Measurements from ENCODE around the gene KLHL21. TPM values are rescaled to one million over a fixed set of nuclear protein-coding genes. Genes with fewer than 3 reads are reported as not detected.

The KLHL21 gene
- total and polyA plus RNA-seq, 4 donors = 8.7 to 30.4 (median 16.6) TPM

DNA sequence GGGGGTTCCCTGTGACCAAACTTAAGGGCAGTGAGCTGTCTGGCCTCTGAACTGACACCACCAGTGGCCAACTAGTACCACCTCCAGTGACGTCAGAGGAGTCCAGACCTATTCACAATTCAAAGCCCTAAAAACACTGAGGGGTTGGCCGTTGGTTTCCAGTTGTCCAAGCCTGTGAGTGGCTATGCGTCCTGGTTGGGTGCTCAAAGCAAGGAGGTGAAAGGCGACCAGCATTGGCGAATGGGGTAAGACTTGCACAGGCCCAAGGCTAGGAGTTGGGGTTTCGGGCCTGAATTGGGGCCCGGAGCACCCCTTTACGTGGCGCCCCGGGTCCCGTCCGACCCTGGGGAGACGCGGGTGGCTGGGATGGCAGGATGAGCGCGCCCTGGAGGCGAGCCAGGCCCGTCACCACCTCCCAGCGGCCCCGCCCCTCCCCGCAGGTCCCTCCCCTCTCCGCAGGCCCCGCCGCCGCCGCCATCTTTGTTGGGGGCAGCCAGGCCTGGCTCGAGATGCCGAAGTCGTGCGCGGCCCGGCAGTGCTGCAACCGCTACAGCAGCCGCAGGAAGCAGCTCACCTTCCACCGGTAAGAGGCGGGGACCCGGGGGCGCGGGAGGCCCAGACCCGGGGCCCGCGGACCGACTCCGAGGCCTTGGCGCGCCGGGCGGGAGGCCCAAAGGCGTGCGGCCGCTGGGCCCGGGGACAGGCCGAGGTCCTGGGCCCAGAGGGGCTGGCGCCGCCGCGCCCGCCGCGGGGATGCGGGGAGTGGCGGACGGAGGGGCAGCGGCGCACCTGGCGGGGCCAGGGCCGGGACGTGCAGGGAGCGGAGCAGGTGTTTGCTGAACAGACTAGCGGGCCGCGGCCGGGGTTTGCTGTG is 22.3 kb upstream of the KLHL21 start, which contains the start of gene THAP3:
TSS of gene THAP3 (plus strand) at position 159 of the 874 bp plus-strand sequence. CDS start at position 510, 351 bp downstream.
- Histone ChIP-seq H3K4me1 (ENCODE audit: control insufficient read depth in 4 of 4, insufficient read depth in 4 of 4, low read length in 3 of 4) (peaks cover 6 to 56% (median 41%) of the 10 kb centered on the region in 4 donors), H3K36me3 (ENCODE audit: control insufficient read depth in 4 of 4, insufficient read depth in 3 of 4, low read depth in 1 of 4, low read length in 3 of 4) (peaks cover 1 to 15% (median 7%) of the 10 kb centered on the region in 4 donors), H3K27ac (ENCODE audit: low read depth in 1 of 2, low read length in 2 of 2) (peak within 1 kb of the TSS; percentile 64 to 75), H3K4me3 (ENCODE audit: low read depth in 1 of 3, low read length in 3 of 3) (peak within 1 kb of the TSS; percentile 51 to 86 (median 67)), H3K9ac (ENCODE audit: low read depth in 1 of 2, low read length in 2 of 2) (peak within 1 kb of the TSS; percentile 23 to 56), H3K27me3 (ENCODE audit: control insufficient read depth in 4 of 4, insufficient read depth in 4 of 4, low read length in 3 of 4) (no peaks in the 10 kb centered on the region), H3K9me3 (ENCODE audit: control insufficient read depth in 4 of 4, low read length in 3 of 4) (no peaks in the 10 kb centered on the region)
- DNase-seq (ENCODE audit: low spot score) = peak; percentile 91
- TF ChIP-seq, protein P1, sequence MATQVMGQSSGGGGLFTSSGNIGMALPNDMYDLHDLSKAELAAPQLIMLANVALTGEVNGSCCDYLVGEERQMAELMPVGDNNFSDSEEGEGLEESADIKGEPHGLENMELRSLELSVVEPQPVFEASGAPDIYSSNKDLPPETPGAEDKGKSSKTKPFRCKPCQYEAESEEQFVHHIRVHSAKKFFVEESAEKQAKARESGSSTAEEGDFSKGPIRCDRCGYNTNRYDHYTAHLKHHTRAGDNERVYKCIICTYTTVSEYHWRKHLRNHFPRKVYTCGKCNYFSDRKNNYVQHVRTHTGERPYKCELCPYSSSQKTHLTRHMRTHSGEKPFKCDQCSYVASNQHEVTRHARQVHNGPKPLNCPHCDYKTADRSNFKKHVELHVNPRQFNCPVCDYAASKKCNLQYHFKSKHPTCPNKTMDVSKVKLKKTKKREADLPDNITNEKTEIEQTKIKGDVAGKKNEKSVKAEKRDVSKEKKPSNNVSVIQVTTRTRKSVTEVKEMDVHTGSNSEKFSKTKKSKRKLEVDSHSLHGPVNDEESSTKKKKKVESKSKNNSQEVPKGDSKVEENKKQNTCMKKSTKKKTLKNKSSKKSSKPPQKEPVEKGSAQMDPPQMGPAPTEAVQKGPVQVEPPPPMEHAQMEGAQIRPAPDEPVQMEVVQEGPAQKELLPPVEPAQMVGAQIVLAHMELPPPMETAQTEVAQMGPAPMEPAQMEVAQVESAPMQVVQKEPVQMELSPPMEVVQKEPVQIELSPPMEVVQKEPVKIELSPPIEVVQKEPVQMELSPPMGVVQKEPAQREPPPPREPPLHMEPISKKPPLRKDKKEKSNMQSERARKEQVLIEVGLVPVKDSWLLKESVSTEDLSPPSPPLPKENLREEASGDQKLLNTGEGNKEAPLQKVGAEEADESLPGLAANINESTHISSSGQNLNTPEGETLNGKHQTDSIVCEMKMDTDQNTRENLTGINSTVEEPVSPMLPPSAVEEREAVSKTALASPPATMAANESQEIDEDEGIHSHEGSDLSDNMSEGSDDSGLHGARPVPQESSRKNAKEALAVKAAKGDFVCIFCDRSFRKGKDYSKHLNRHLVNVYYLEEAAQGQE (IDR thresholded peaks at IDR 0.05) = no peak
- TF ChIP-seq YY1 (IDR thresholded peaks at IDR 0.05) (peak; percentile 98), RAD21 (IDR thresholded peaks at IDR 0.05) (peak in 1 of 2 donors; percentile 18), FOXA1 (IDR thresholded peaks at IDR 0.05) (no peak), RXRA (IDR thresholded peaks at IDR 0.05) (no peak), HNF4G (IDR thresholded peaks at IDR 0.05) (no peak), JUND (IDR thresholded peaks at IDR 0.05) (no peak), SP1 (IDR thresholded peaks at IDR 0.05) (peak; percentile 55)
- TF ChIP-seq, protein P2, sequence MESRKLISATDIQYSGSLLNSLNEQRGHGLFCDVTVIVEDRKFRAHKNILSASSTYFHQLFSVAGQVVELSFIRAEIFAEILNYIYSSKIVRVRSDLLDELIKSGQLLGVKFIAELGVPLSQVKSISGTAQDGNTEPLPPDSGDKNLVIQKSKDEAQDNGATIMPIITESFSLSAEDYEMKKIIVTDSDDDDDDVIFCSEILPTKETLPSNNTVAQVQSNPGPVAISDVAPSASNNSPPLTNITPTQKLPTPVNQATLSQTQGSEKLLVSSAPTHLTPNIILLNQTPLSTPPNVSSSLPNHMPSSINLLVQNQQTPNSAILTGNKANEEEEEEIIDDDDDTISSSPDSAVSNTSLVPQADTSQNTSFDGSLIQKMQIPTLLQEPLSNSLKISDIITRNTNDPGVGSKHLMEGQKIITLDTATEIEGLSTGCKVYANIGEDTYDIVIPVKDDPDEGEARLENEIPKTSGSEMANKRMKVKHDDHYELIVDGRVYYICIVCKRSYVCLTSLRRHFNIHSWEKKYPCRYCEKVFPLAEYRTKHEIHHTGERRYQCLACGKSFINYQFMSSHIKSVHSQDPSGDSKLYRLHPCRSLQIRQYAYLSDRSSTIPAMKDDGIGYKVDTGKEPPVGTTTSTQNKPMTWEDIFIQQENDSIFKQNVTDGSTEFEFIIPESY (IDR thresholded peaks at IDR 0.05) = no peak
- WGBS = 2% methylated on average over 73 of the region's 73 CpGs

DNA sequence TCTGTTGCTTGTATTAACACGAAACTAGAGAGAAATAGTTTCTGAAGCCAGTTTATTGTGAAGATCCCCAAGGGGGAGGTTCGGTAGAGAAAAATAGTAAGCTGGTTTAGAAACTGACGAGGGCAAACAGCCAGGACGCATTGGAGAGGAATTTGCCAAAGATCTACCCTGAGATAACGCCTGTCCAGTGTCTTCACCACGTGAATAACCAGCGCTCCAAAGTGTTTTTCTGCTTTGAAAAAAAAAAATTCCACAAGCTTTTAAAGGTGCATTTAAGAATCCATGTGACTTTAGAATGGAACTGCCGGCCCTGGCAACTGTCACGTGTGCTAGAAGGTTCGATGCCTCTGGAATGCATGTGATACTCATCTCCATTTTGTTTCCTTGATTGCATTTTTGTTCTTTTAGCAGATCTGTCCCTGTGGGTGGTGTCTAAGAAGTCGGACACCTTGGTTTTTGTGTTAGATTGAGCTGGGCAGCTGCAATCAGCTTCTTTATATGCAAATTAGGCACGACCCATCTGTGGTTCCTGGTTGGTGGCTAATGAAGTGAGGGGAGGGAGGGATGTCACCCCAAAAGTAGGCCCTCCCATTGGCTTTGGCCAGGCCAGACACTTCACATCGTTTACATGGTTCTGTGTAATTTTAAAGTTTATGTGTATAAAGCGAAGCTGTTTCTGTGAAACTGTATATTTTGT is 20.7 kb upstream of the KLHL21 start:
- peaks cover 0 to 7% (median 6%) of the 10 kb centered on the region in 4 donors for H3K36me3 ChIP-seq (ENCODE audit: control insufficient read depth in 4 of 4, insufficient read depth in 3 of 4, low read depth in 1 of 4, low read length in 3 of 4)

More for the DNA sequence above, 20.7 kb upstream of the KLHL21 start:
- Histone ChIP-seq H3K27ac (ENCODE audit: low read depth in 1 of 2, low read length in 2 of 2) (peak overlapping the region; percentile 64 to 68), H3K9ac (ENCODE audit: low read depth in 1 of 2, low read length in 2 of 2) (peak overlapping the region in 1 of 2 donors; percentile 61), H3K4me3 (ENCODE audit: low read depth in 1 of 3, low read length in 3 of 3) (no peak overlapping the region), H3K27me3 (ENCODE audit: control insufficient read depth in 4 of 4, insufficient read depth in 4 of 4, low read length in 3 of 4) (no peaks in the 10 kb centered on the region), H3K4me1 (ENCODE audit: control insufficient read depth in 4 of 4, insufficient read depth in 4 of 4, low read length in 3 of 4) (peaks cover 6 to 56% (median 41%) of the 10 kb centered on the region in 4 donors), H3K9me3 (ENCODE audit: control insufficient read depth in 4 of 4, low read length in 3 of 4) (no peaks in the 10 kb centered on the region)
- DNase-seq (ENCODE audit: low spot score) = no peak
- WGBS = 53% methylated on average over 14 of the region's 14 CpGs
- peak in 1 of 2 donors; percentile 20 for TF ChIP-seq HNF4A (conservative IDR thresholded peaks at IDR 0.05)
- TF ChIP-seq FOXA2 (IDR thresholded peaks at IDR 0.05) = no peak
